Esophagus muscularis mucosa (tissue), 4 donors: ENCODE results near the gene TSHR. TPM values are rescaled to one million over a fixed set of nuclear protein-coding genes. Genes with fewer than 3 reads are reported as not detected.
A peak's percentile ranks its signal among the peaks of the same experiment; 100 is the strongest.

Experiments
- DNase-seq: peaks from one replicate; pipeline ENCODE4 v3.0.0-alpha.2; 2017; ENCODE audit errors: extremely low spot score
- H3K27ac ChIP-seq, 4 donors: fragments of 200-600 bp; sonication (generic); replicated peaks in 1 of 4; 1 replicate in 3 of 4; 2 replicates in 1 of 4; pipeline ENCODE4 v1.5.1; 2016 to 2019; ENCODE audit warnings: mild to moderate bottlenecking in 1 of 4
- H3K27me3 ChIP-seq, 4 donors: fragments of 200-600 bp; sonication (generic); one replicate each; pipeline versions ENCODE4 v1.5.1 to v1.6.0; 2016 to 2019
- H3K36me3 ChIP-seq, 4 donors: fragments of 200-600 bp; sonication (generic); one replicate each; pipeline ENCODE4 v1.5.1; 2016 to 2019
- H3K4me1 ChIP-seq, 4 donors: fragments of 200-600 bp; sonication (generic); one replicate each; pipeline ENCODE4 v1.5.1; 2016 to 2019
- H3K4me3 ChIP-seq, 4 donors: fragments of 200-600 bp; sonication (generic); 1 replicate in 2 of 4; 2 replicates in 2 of 4; pipeline ENCODE4 v1.5.1; 2016 to 2019; ENCODE audit warnings: mild to moderate bottlenecking in 4 of 4, moderate library complexity in 1 of 4
- H3K9me3 ChIP-seq, 4 donors: fragments of 200-600 bp; sonication (generic); 1 replicate in 3 of 4; 2 replicates in 1 of 4; pipeline ENCODE4 v1.5.1; 2016 to 2019
- CTCF ChIP-seq, 3 experiments: fragments of 200-600 bp in 2 of 3; fragments of 450-650 bp in 1 of 3; sonication (generic) in 2 of 3; IDR thresholded peaks; one replicate each; pipeline ENCODE4 v1.5.1; 2017 to 2019; ENCODE audit warnings: antibody characterized with exemption in 3 of 3, mild to moderate bottlenecking in 2 of 3, moderate library complexity in 1 of 3
- EP300 ChIP-seq: sonication (generic); formaldehyde crosslinking; IDR thresholded peaks from one replicate; pipeline ENCODE4 v1.6.1; 2017; ENCODE audit warnings: antibody characterized with exemption
- POLR2A ChIP-seq: fragments of 450-650 bp; IDR thresholded peaks from one replicate; pipeline ENCODE4 v1.6.1; 2017; ENCODE audit warnings: antibody characterized with exemption, moderate library complexity, mild to moderate bottlenecking, low read depth
- POLR2AphosphoS5 ChIP-seq, 2 donors: sonication (generic); formaldehyde crosslinking; IDR thresholded peaks; one replicate each; pipeline ENCODE4 v1.6.1; 2017; ENCODE audit warnings: antibody characterized with exemption in 2 of 2
- WGBS: methylation state at CpG from one replicate; pipeline ENCODE4 v1.1.5; 2018; 5-methylcytosine and 5-hydroxymethylcytosine counted together
- intact Hi-C: fragments of 100-400 bp; cut with DNase I; formaldehyde crosslinking; loops from one replicate; pipeline ENCODE4 v1.15.1; 2023
- total RNA-seq, 4 donors: library from RNA; depleted of rRNA; stranded (reverse); fragments of >200 nt; gene quantifications; one replicate each; pipeline versions ENCODE4 v1.1.0 to v1.2.1, GENCODE V29; 2016

TSHR gene
- total RNA-seq, 4 donors from 2014 or later = 0.17 TPM; not detected in 3

GRCh38 chr14:80996049-80996901, 40.9 kb downstream of the TSHR start:
- Histone ChIP-seq H3K27me3 (peaks cover 0 to 8% (median 0%) of the 10 kb centered on the region in 4 donors), H3K36me3 (no peaks in the 10 kb centered on the region), H3K4me3 (peak overlapping the region in 1 of 4 donors; percentile 32), H3K9me3 (no peaks in the 10 kb centered on the region), H3K4me1 (peaks cover 3 to 8% (median 6%) of the 10 kb centered on the region in 4 donors), H3K27ac (no peak overlapping the region)
- intact Hi-C loops = loop anchor here (2.0 kb wide), 1 partner anchor 175 kb away; no protein-coding TSS in a partner anchor
- TF ChIP-seq POLR2AphosphoS5 (IDR thresholded peaks at IDR 0.05) = peak in 1 of 2 donors; percentile 41
- TF ChIP-seq POLR2A = no peak
- TF ChIP-seq CTCF (IDR thresholded peaks at IDR 0.05) = peak; percentile 61 to 71 (median 70)
- TF ChIP-seq EP300 = no peak
- WGBS = 48% methylated on average over 13 of the region's 13 CpGs
- DNase-seq = no peak

GRCh38 chr14:81001447-81001846, 46.0 kb downstream of the TSHR start:
- H3K4me1 ChIP-seq = peaks cover 2 to 3% (median 3%) of the 10 kb centered on the region in 4 donors
- intact Hi-C loops = no loop called here
- TF ChIP-seq EP300 = no peak
- no peak for TF ChIP-seq CTCF (IDR thresholded peaks at IDR 0.05)
- TF ChIP-seq POLR2A = no peak
- no peak for TF ChIP-seq POLR2AphosphoS5 (IDR thresholded peaks at IDR 0.05)
- no peaks in the 10 kb centered on the region for H3K36me3 ChIP-seq
- no peaks in the 10 kb centered on the region for H3K27me3 ChIP-seq
- no peak for DNase-seq
- H3K27ac ChIP-seq = no peak overlapping the region
- H3K9me3 ChIP-seq = no peaks in the 10 kb centered on the region
- no peak overlapping the region for H3K4me3 ChIP-seq
- 64% methylated on average over 6 of the region's 6 CpGs for whole genome bisulfite sequencing

- H3K36me3 ChIP-seq = no peaks in the 10 kb centered on the region
- H3K4me1 ChIP-seq = no peaks in the 10 kb centered on the region
- TF ChIP-seq POLR2A = no peak
- no peak for TF ChIP-seq CTCF (IDR thresholded peaks at IDR 0.05)
- TF ChIP-seq POLR2AphosphoS5 (IDR thresholded peaks at IDR 0.05) = no peak
- TF ChIP-seq EP300 = no peak
- WGBS = 80% methylated on average over 1 of the region's 1 CpG
- no peak overlapping the region for H3K27ac ChIP-seq
- DNase-seq = no peak
- intact Hi-C loops = no loop called here
- H3K9me3 ChIP-seq = no peaks in the 10 kb centered on the region
- H3K27me3 ChIP-seq = no peaks in the 10 kb centered on the region
- no peak overlapping the region for H3K4me3 ChIP-seq
These were observed 49.2 kb downstream of the TSHR start for GRCh38 chr14:81004575-81004974.

GRCh38 chr14:81005540-81006228, 50.3 kb downstream of the TSHR start:
- TF ChIP-seq EP300 = no peak
- Histone ChIP-seq H3K27me3 (no peaks in the 10 kb centered on the region), H3K36me3 (no peaks in the 10 kb centered on the region), H3K4me1 (no peaks in the 10 kb centered on the region), H3K27ac (no peak overlapping the region), H3K4me3 (no peak overlapping the region), H3K9me3 (no peaks in the 10 kb centered on the region)
- no peak for DNase-seq
- intact Hi-C loops = no loop called here
- 93% methylated on average over 8 of the region's 8 CpGs for WGBS

- TF ChIP-seq POLR2AphosphoS5 (IDR thresholded peaks at IDR 0.05) = no peak
- no peak for TF ChIP-seq CTCF (IDR thresholded peaks at IDR 0.05)
- TF ChIP-seq EP300 = no peak
- no peak for TF ChIP-seq POLR2A
- H3K27ac ChIP-seq = no peak overlapping the region
- H3K36me3 ChIP-seq = no peaks in the 10 kb centered on the region
- no peaks in the 10 kb centered on the region for H3K27me3 ChIP-seq
- WGBS = 100% methylated on average over 3 of the region's 3 CpGs
- intact Hi-C loops = no loop called here
- H3K4me3 ChIP-seq = no peak overlapping the region
- no peaks in the 10 kb centered on the region for H3K9me3 ChIP-seq
- H3K4me1 ChIP-seq = no peaks in the 10 kb centered on the region
- DNase-seq = no peak
These were observed 50.8 kb downstream of the TSHR start for GRCh38 chr14:81006266-81006665.
